ENCODE results near the gene SHISAL1. TPM values are rescaled to one million over a fixed set of nuclear protein-coding genes. Genes with fewer than 3 reads are reported as not detected.

SHISAL1 gene
- total RNA-seq, 1 experiment from 2014 or later, result 2.9 TPM

GRCh38 chr22:44200855-44201550 is 111.7 kb downstream of the SHISAL1 start:
- Histone ChIP-seq H3K23me2 (ENCODE audit: insufficient read length, low read depth, low read length, poor library complexity, severe bottlenecking) (no peaks in the 10 kb centered on the region), H2BK5ac (ENCODE audit: insufficient read length, low read length) (no peak overlapping the region), H3T11ph (ENCODE audit: low read length) (no peak overlapping the region), H3K9me3 (ENCODE audit: control insufficient read depth, low read depth, low read length) (no peaks in the 10 kb centered on the region), H3K27me3 (ENCODE audit: insufficient read depth, low read length) (no peaks in the 10 kb centered on the region), H3K79me2 (ENCODE audit: insufficient read depth, low read length) (no peaks in the 10 kb centered on the region), H2BK120ac (ENCODE audit: low read depth, low read length, poor library complexity, severe bottlenecking) (no peak overlapping the region), H3K79me1 (ENCODE audit: insufficient read depth, low read depth, low read length, poor library complexity, severe bottlenecking) (no peaks in the 10 kb centered on the region), H4K20me1 (ENCODE audit: control insufficient read depth, insufficient read depth, insufficient read length) (peaks cover 5% of the 10 kb centered on the region), H2BK12ac (ENCODE audit: insufficient read length, low read depth, low read length) (no peak overlapping the region), H4K5ac (ENCODE audit: insufficient read length, low read depth, low read length) (no peak overlapping the region), H2AK5ac (ENCODE audit: insufficient read length, low read length) (no peak overlapping the region), H2AFZ (ENCODE audit: low read length) (no peak overlapping the region), H3K4ac (ENCODE audit: low read depth, low read length) (no peak overlapping the region), H3K27ac (ENCODE audit: insufficient read length, low read depth, low read length) (no peak overlapping the region), H3K56ac (ENCODE audit: insufficient read length, low read depth, low read length) (no peak overlapping the region), H2BK15ac (ENCODE audit: low read depth, low read length) (no peak overlapping the region), H2BK20ac (ENCODE audit: low read depth, low read length, poor library complexity, severe bottlenecking) (no peak overlapping the region), H3K14ac (ENCODE audit: insufficient read depth, low read length) (peak overlapping the region; percentile 54; the same call in 1 of the 2 replicates), H3K9ac (ENCODE audit: extremely low read depth, insufficient read length, low read length) (no peak overlapping the region), H3K18ac (ENCODE audit: insufficient read length, low read depth, low read length) (no peak overlapping the region), H3K4me2 (ENCODE audit: insufficient read depth, insufficient read length, low read length) (no peak overlapping the region), H3K23ac (ENCODE audit: insufficient read length, low read depth, low read length) (no peak overlapping the region), H3K4me1 (ENCODE audit: insufficient read depth, low read length) (no peaks in the 10 kb centered on the region), H4K8ac (replicated peaks; ENCODE audit: insufficient read length, low read depth, low read length) (no peak overlapping the region), H4K91ac (ENCODE audit: insufficient read length, low read depth, low read length) (no peak overlapping the region)
- TF ChIP-seq, protein P1, sequence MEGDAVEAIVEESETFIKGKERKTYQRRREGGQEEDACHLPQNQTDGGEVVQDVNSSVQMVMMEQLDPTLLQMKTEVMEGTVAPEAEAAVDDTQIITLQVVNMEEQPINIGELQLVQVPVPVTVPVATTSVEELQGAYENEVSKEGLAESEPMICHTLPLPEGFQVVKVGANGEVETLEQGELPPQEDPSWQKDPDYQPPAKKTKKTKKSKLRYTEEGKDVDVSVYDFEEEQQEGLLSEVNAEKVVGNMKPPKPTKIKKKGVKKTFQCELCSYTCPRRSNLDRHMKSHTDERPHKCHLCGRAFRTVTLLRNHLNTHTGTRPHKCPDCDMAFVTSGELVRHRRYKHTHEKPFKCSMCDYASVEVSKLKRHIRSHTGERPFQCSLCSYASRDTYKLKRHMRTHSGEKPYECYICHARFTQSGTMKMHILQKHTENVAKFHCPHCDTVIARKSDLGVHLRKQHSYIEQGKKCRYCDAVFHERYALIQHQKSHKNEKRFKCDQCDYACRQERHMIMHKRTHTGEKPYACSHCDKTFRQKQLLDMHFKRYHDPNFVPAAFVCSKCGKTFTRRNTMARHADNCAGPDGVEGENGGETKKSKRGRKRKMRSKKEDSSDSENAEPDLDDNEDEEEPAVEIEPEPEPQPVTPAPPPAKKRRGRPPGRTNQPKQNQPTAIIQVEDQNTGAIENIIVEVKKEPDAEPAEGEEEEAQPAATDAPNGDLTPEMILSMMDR (conservative IDR thresholded peaks at IDR 0.05), result no peak
- H3K4me1 Mint-ChIP-seq, result peaks cover 0 to 7% of the 10 kb centered on the region in 2 experiments; a peak in 2 of 4 replicates
- no peak for DNase-seq
- peaks cover 7% of the 10 kb centered on the region for H3K27me3 Mint-ChIP-seq (ENCODE audit: low read depth)
- no peaks in the 10 kb centered on the region for H3K9me3 Mint-ChIP-seq
- WGBS (ENCODE audit: extremely low coverage, insufficient read length, low lambda C conversion rate), result no CpG with 5 or more reads among the region's 17 CpGs
- H3K36me3 Mint-ChIP-seq (ENCODE audit: insufficient read depth in 1 of 3, low read depth in 3 of 3), result no peaks in the 10 kb centered on the region; a peak in 1 of 7 replicates
- H3K4me3 Mint-ChIP-seq, result no peak overlapping the region
- no peak overlapping the region for H3K27ac Mint-ChIP-seq
